Mesenchymal stem cell (in vitro differentiated cells and primary cell): ENCODE measurements around the gene BORCS8.

Experiments
- DNase-seq: peaks from one replicate; pipeline ENCODE4 v3.0.0-alpha.2; 2013
- H2AFZ ChIP-seq: one replicate; pipeline ENCODE4 v1.6.1; 2013; ENCODE audit warnings: low read depth, mild to moderate bottlenecking, control low read depth, inconsistent platforms, low read length, moderate library complexity
- H2AK5ac ChIP-seq: 2 replicates; pipeline ENCODE4 v1.6.1; 2013; ENCODE audit warnings: low read length, moderate library complexity, mild to moderate bottlenecking, inconsistent platforms; ENCODE audit not compliant: severe bottlenecking
- H2BK120ac ChIP-seq: one replicate; pipeline ENCODE4 v1.6.1; 2013; ENCODE audit warnings: low read depth, mild to moderate bottlenecking, inconsistent platforms, low read length, moderate library complexity
- H2BK12ac ChIP-seq, 2 experiments: one replicate each; pipeline ENCODE4 v1.6.1; 2013; ENCODE audit warnings: inconsistent platforms in 2 of 2, low read length in 2 of 2, mild to moderate bottlenecking in 2 of 2, moderate library complexity in 2 of 2, control low read depth in 1 of 2
- H2BK15ac ChIP-seq: one replicate; pipeline ENCODE4 v1.6.1; 2013; ENCODE audit warnings: mild to moderate bottlenecking, low read depth, inconsistent platforms; ENCODE audit not compliant: poor library complexity, severe bottlenecking
- H2BK5ac ChIP-seq: 2 replicates; pipeline ENCODE4 v1.6.1; 2013; ENCODE audit warnings: low read depth, mild to moderate bottlenecking, low read length, control low read depth, inconsistent platforms; ENCODE audit not compliant: poor library complexity, severe bottlenecking
- H3K14ac ChIP-seq, 2 experiments: one replicate each; pipeline ENCODE4 v1.6.1; 2013; ENCODE audit warnings: inconsistent platforms in 2 of 2, low read length in 2 of 2, control low read depth in 1 of 2, mild to moderate bottlenecking in 1 of 2, moderate library complexity in 1 of 2
- H3K18ac ChIP-seq, 2 experiments: one replicate each; pipeline ENCODE4 v1.6.1; 2013; ENCODE audit warnings: inconsistent platforms in 2 of 2, low read length in 2 of 2, control low read depth in 1 of 2, low read depth in 1 of 2, mild to moderate bottlenecking in 1 of 2
- H3K23ac ChIP-seq, 2 experiments: one replicate each; pipeline ENCODE4 v1.6.1; 2013; ENCODE audit warnings: inconsistent platforms in 2 of 2, low read length in 2 of 2, mild to moderate bottlenecking in 2 of 2, moderate library complexity in 2 of 2, control low read depth in 1 of 2
- H3K27ac ChIP-seq: 2 replicates; pipeline ENCODE4 v1.5.1; 2013; ENCODE audit warnings: mild to moderate bottlenecking, moderate library complexity, low read length, control low read depth, inconsistent platforms; ENCODE audit not compliant: poor library complexity, severe bottlenecking
- H3K27me3 ChIP-seq, 2 experiments: 2 replicates each; pipeline versions ENCODE4 v1.6.1 to v1.7.0; 2013; ENCODE audit warnings: low read length in 2 of 2, mild to moderate bottlenecking in 2 of 2, moderate library complexity in 2 of 2, control low read depth in 1 of 2, inconsistent platforms in 1 of 2; ENCODE audit not compliant: control insufficient read depth in 1 of 2, insufficient read depth in 1 of 2
- H3K36me3 ChIP-seq, 2 experiments: 2 replicates each; pipeline versions ENCODE4 v1.6.1 to v1.7.0; 2013; ENCODE audit warnings: low read length in 2 of 2, control low read depth in 1 of 2, inconsistent platforms in 1 of 2, low read depth in 1 of 2, mild to moderate bottlenecking in 1 of 2; ENCODE audit not compliant: insufficient read depth in 2 of 2, control insufficient read depth in 1 of 2
- H3K4ac ChIP-seq, 2 experiments: one replicate each; pipeline ENCODE4 v1.6.1; 2013; ENCODE audit warnings: inconsistent platforms in 2 of 2, low read length in 2 of 2, mild to moderate bottlenecking in 2 of 2, moderate library complexity in 2 of 2, control low read depth in 1 of 2, low read depth in 1 of 2
- H3K4me1 ChIP-seq: 2 replicates; pipeline ENCODE4 v1.6.1; 2013; ENCODE audit warnings: low read depth, low read length, control low read depth; ENCODE audit not compliant: control insufficient read depth, insufficient read depth
- H3K4me2 ChIP-seq: 2 replicates; pipeline ENCODE4 v1.6.1; 2013; ENCODE audit warnings: low read length, mild to moderate bottlenecking, inconsistent platforms; ENCODE audit not compliant: poor library complexity, severe bottlenecking
- H3K4me3 ChIP-seq, 2 experiments: 2 replicates each; pipeline versions ENCODE4 v1.5.1 to v1.7.0; 2013; ENCODE audit warnings: low read length in 2 of 2, mild to moderate bottlenecking in 2 of 2, control low read depth in 1 of 2, low read depth in 1 of 2; ENCODE audit not compliant: insufficient read depth in 1 of 2
- H3K79me1 ChIP-seq: replicated peaks from 2 replicates; pipeline ENCODE4 v1.6.1; 2013; ENCODE audit warnings: mild to moderate bottlenecking, control low read depth, low read length, inconsistent platforms; ENCODE audit not compliant: poor library complexity, severe bottlenecking
- H3K9ac ChIP-seq: 2 replicates; pipeline ENCODE4 v1.7.0; 2013; ENCODE audit warnings: mild to moderate bottlenecking, low read length, moderate library complexity
- H3K9me3 ChIP-seq: 2 replicates; pipeline ENCODE4 v1.7.0; 2013; ENCODE audit warnings: mild to moderate bottlenecking, low read length; ENCODE audit not compliant: control insufficient read depth
- H4K8ac ChIP-seq: one replicate; pipeline ENCODE4 v1.6.1; 2013; ENCODE audit warnings: inconsistent platforms, mild to moderate bottlenecking, low read length, moderate library complexity
- H4K91ac ChIP-seq: one replicate; pipeline ENCODE4 v1.6.1; 2013; ENCODE audit warnings: mild to moderate bottlenecking, low read length, inconsistent platforms
- whole genome bisulfite sequencing: methylation state at CpG from one replicate; pipeline ENCODE4 v1.1.7; 2013; ENCODE audit warnings: mixed read lengths; 5-methylcytosine and 5-hydroxymethylcytosine counted together

The BORCS8 gene

GRCh38 chr19:19224852-19225494, 33.0 kb upstream of the BORCS8 start:
- H4K8ac ChIP-seq: peak overlapping the region; percentile 46
- peaks cover 9% of the 10 kb centered on the region for H3K4me1 ChIP-seq
- no peak overlapping the region for H3K27ac ChIP-seq
- H2AK5ac ChIP-seq: no peak overlapping the region
- no peaks in the 10 kb centered on the region for H3K9me3 ChIP-seq
- H3K4ac ChIP-seq: peak overlapping the region in 1 of 2 experiments; percentile 58
- no peak overlapping the region for H3K23ac ChIP-seq
- peak overlapping the region; percentile 9 for H4K91ac ChIP-seq
- H3K36me3 ChIP-seq: no peaks in the 10 kb centered on the region
- no peak overlapping the region for H2BK5ac ChIP-seq
- H3K14ac ChIP-seq: peak overlapping the region in 1 of 2 experiments; percentile 79
- WGBS: 2% methylated on average over 57 of the region's 59 CpGs
- H2BK12ac ChIP-seq: no peak overlapping the region
- peak overlapping the region in 1 of 2 experiments; percentile 40 for H3K4me3 ChIP-seq
- H3K9ac ChIP-seq: no peak overlapping the region
- peak overlapping the region; percentile 82 for H3K4me2 ChIP-seq
- H2AFZ ChIP-seq: peak overlapping the region; percentile 44
- no peak overlapping the region for H2BK15ac ChIP-seq
- H3K18ac ChIP-seq: no peak overlapping the region
- peaks cover 47 to 71% of the 10 kb centered on the region in 2 experiments for H3K27me3 ChIP-seq
- H3K79me1 ChIP-seq: no peaks in the 10 kb centered on the region
- DNase-seq: peak; percentile 75
- no peak overlapping the region for H2BK120ac ChIP-seq

- H2BK120ac ChIP-seq: no peak overlapping the region
- no peak for DNase-seq
- H3K14ac ChIP-seq: no peak overlapping the region
- H3K23ac ChIP-seq: no peak overlapping the region
- no peak overlapping the region for H2BK12ac ChIP-seq
- no peak overlapping the region for H3K4me2 ChIP-seq
- H2BK5ac ChIP-seq: no peak overlapping the region
- H3K9me3 ChIP-seq: no peaks in the 10 kb centered on the region
- 69% methylated on average over 17 of the region's 17 CpGs for WGBS
- no peak overlapping the region for H2AFZ ChIP-seq
- H2AK5ac ChIP-seq: no peak overlapping the region
- peaks cover 47 to 66% of the 10 kb centered on the region in 2 experiments for H3K27me3 ChIP-seq
- H3K4ac ChIP-seq: no peak overlapping the region
- H4K91ac ChIP-seq: no peak overlapping the region
- no peak overlapping the region for H3K4me3 ChIP-seq
- H3K9ac ChIP-seq: no peak overlapping the region
- no peak overlapping the region for H3K18ac ChIP-seq
- H3K79me1 ChIP-seq: no peaks in the 10 kb centered on the region
- peaks cover 9% of the 10 kb centered on the region for H3K4me1 ChIP-seq
- H3K36me3 ChIP-seq: no peaks in the 10 kb centered on the region
- no peak overlapping the region for H4K8ac ChIP-seq
- H3K27ac ChIP-seq: no peak overlapping the region
- H2BK15ac ChIP-seq: no peak overlapping the region
These were observed 32.3 kb upstream of the BORCS8 start for GRCh38 chr19:19224150-19224851.

GRCh38 chr19:19223636-19224035, 31.7 kb upstream of the BORCS8 start:
- Histone ChIP-seq H3K9ac (no peak overlapping the region), H4K91ac (no peak overlapping the region)
- DNase-seq: no peak

GRCh38 chr19:19223060-19223459, 31.1 kb upstream of the BORCS8 start:
- Histone ChIP-seq H3K79me1 (no peaks in the 10 kb centered on the region), H3K27ac (no peak overlapping the region), H2BK120ac (no peak overlapping the region), H4K8ac (no peak overlapping the region), H2AK5ac (no peak overlapping the region), H4K91ac (no peak overlapping the region), H2AFZ (no peak overlapping the region), H3K4me3 (no peak overlapping the region), H2BK12ac (no peak overlapping the region), H2BK5ac (no peak overlapping the region), H3K9ac (no peak overlapping the region), H3K27me3 (peaks cover 41 to 55% of the 10 kb centered on the region in 2 experiments), H3K4me2 (no peak overlapping the region), H3K18ac (no peak overlapping the region), H3K23ac (no peak overlapping the region), H3K36me3 (no peaks in the 10 kb centered on the region), H3K9me3 (no peaks in the 10 kb centered on the region), H3K4ac (no peak overlapping the region), H3K4me1 (peaks cover 7% of the 10 kb centered on the region), H2BK15ac (no peak overlapping the region), H3K14ac (no peak overlapping the region)
- WGBS: 75% methylated on average over 1 of the region's 5 CpGs
- DNase-seq: no peak

More at GRCh38 chr19:19223636-19224035, 31.7 kb upstream of the BORCS8 start:
- H3K4me2 ChIP-seq: no peak overlapping the region
- 83% methylated on average over 3 of the region's 6 CpGs for WGBS
- no peak overlapping the region for H3K14ac ChIP-seq
- no peak overlapping the region for H2AK5ac ChIP-seq
- H3K4me3 ChIP-seq: no peak overlapping the region
- no peaks in the 10 kb centered on the region for H3K79me1 ChIP-seq
- H2BK5ac ChIP-seq: no peak overlapping the region
- H3K23ac ChIP-seq: no peak overlapping the region
- no peak overlapping the region for H3K4ac ChIP-seq
- H3K27me3 ChIP-seq: peaks cover 46 to 61% of the 10 kb centered on the region in 2 experiments
- no peak overlapping the region for H3K18ac ChIP-seq
- H4K8ac ChIP-seq: no peak overlapping the region
- no peaks in the 10 kb centered on the region for H3K36me3 ChIP-seq
- no peak overlapping the region for H2BK12ac ChIP-seq
- H3K27ac ChIP-seq: no peak overlapping the region
- H2AFZ ChIP-seq: no peak overlapping the region
- H3K9me3 ChIP-seq: no peaks in the 10 kb centered on the region
- no peak overlapping the region for H2BK120ac ChIP-seq
- no peak overlapping the region for H2BK15ac ChIP-seq
- H3K4me1 ChIP-seq: peaks cover 9% of the 10 kb centered on the region
